ENCODE data around the gene TMEM208. TPM values are rescaled to one million over a fixed set of nuclear protein-coding genes. Genes with fewer than 3 reads are reported as not detected.

Gene TMEM208
- total and polyA plus RNA-seq, 12 donors = 7.6 to 92.0 (median 13.0) TPM

DNA sequence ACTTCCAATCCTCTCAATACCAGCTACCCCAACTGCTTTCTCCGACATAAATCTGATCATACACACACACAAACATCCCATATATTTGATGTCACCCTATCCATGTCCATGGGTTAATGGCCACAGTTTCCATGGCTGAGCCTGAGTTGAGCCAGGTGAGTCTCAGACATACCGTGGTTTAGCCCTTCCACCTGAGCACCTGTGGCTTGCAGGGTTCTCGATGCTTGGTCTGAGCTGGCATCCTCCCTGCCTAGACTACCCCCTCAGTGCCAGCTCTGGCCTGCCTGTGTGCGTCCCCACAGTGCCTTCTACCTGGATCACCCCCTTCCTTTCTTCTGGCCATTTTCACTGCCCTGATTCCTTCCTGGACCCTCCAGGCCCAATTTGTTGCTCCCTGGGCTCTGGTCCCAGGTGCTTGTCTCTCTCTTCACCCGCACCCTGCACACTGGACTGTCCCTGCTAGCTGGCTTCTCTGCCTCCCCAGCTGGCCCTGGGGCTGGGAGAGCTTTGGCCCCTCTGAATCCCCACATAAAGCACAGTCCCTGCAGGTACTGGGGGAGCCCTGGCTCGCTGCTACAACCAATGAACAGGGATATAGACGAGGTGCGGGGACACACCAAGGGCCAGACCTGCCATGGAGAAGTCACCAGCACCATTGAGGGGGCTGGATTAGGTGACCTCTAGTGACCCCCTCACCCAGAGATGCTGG is 20.6 kb upstream of the TMEM208 start:
- no peaks in the 10 kb centered on the region for H3K27me3 ChIP-seq
- ATAC-seq (no peak), DNase-seq (no peak)
- H3K27ac ChIP-seq = no peak overlapping the region
- no peaks in the 10 kb centered on the region for H3K9me3 ChIP-seq
- H3K4me3 ChIP-seq = no peak overlapping the region
- 95 to 96% methylated on average over 8 of the region's 8 CpGs for WGBS, 2 donors
- no peaks in the 10 kb centered on the region for H3K4me1 ChIP-seq
- intact Hi-C loops (cut with DNase I) = no loop called here
- TF ChIP-seq CTCF (IDR thresholded peaks at IDR 0.05) = no peak
- H3K36me3 ChIP-seq = peaks cover 0 to 56% (median 4%) of the 10 kb centered on the region in 9 donors

DNA sequence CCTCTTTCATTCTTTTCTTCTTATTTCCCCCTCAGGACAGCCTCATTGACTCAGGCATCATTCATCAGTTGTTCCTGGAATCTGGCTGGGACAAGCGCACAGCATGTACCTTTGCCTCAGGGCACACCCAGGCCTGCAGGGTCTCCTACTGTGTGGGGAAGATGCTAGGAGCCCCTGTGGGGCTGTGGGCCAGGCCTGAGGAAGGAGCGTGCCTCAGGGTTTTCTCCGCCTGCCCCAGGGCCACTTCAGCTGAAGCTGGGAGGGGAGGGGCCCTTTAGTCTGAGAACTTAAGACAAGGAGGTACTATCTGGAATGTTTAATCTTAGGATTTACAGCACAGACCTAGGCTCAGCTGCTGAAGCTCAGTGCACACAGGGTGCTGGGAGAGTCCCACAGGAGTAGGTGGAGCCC is 20.1 kb upstream of the TMEM208 start:
- DNase-seq = no peak

GRCh38 chr16:67207249-67208091 is 19.5 kb upstream of the TMEM208 start:
- intact Hi-C loops (cut with DNase I) = no loop called here
- H3K9me3 ChIP-seq = no peaks in the 10 kb centered on the region
- no peak for ATAC-seq
- peaks cover 0 to 50% (median 0%) of the 10 kb centered on the region in 9 donors for H3K36me3 ChIP-seq
- no peak for DNase-seq
- no peaks in the 10 kb centered on the region for H3K4me1 ChIP-seq
- H3K27ac ChIP-seq = no peak overlapping the region
- H3K27me3 ChIP-seq = no peaks in the 10 kb centered on the region
- WGBS, 2 donors = 81 to 82% methylated on average over 21 of the region's 21 CpGs
- TF ChIP-seq CTCF (IDR thresholded peaks at IDR 0.05) = no peak
- no peak overlapping the region for H3K4me3 ChIP-seq

More for the DNA sequence above, 20.1 kb upstream of the TMEM208 start:
- WGBS, 2 donors = 89 to 97% methylated on average over 3 of the region's 3 CpGs
- no peak for TF ChIP-seq CTCF (IDR thresholded peaks at IDR 0.05)
- peaks cover 0 to 56% (median 3%) of the 10 kb centered on the region in 9 donors for H3K36me3 ChIP-seq
- ATAC-seq = no peak
- H3K27me3 ChIP-seq = no peaks in the 10 kb centered on the region
- no peak overlapping the region for H3K4me3 ChIP-seq
- H3K4me1 ChIP-seq = no peaks in the 10 kb centered on the region
- no peaks in the 10 kb centered on the region for H3K9me3 ChIP-seq
- intact Hi-C loops (cut with DNase I) = no loop called here
- no peak overlapping the region for H3K27ac ChIP-seq

GRCh38 chr16:67208154-67208896 is 18.6 kb upstream of the TMEM208 start:
- Histone ChIP-seq H3K27me3 (no peaks in the 10 kb centered on the region), H3K36me3 (peaks cover 0 to 42% (median 0%) of the 10 kb centered on the region in 9 donors), H3K4me1 (peaks cover 0 to 7% (median 4%) of the 10 kb centered on the region in 9 donors), H3K27ac (no peak overlapping the region), H3K4me3 (no peak overlapping the region), H3K9me3 (no peaks in the 10 kb centered on the region)
- TF ChIP-seq CTCF (IDR thresholded peaks at IDR 0.05) = no peak
- 93 to 95% methylated on average over 11 of the region's 11 CpGs for WGBS, 2 donors
- ATAC-seq (no peak), DNase-seq (no peak)
- intact Hi-C loops (cut with DNase I) = no loop called here
